GM13977 (cell line): ENCODE data around the gene PELI2.

Source experiments
- DNase-seq: peaks from one replicate; pipeline ENCODE4 v3.0.0; 2012; ENCODE audit warnings: low spot score
- CTCF ChIP-seq: IDR thresholded peaks from 2 replicates; pipeline ENCODE4 v1.5.1; 2012; ENCODE audit warnings: mild to moderate bottlenecking, control low read depth; ENCODE audit not compliant: insufficient read depth; ENCODE audit errors: extremely low read depth, missing control alignments
- in situ Hi-C: fragments of 300-500 bp; cut with MboI; formaldehyde crosslinking; loops from one replicate; pipeline ENCODE4 v1.12.0; 2022; ENCODE audit warnings: low sequenced_read_pairs, low pct_unique_long_range_greater_than_20kb, mixed read lengths, inconsistent platforms; ENCODE audit not compliant: unreplicated experiment

The PELI2 gene

GRCh38 chr14:56194042-56194441 is 75.8 kb downstream of the PELI2 start:
- no peak for DNase-seq
- in situ Hi-C loops: no loop called here
- TF ChIP-seq CTCF: no peak

GRCh38 chr14:56195223-56195622 is 77.0 kb downstream of the PELI2 start:
- no peak for DNase-seq
- in situ Hi-C loops: no loop called here
- TF ChIP-seq CTCF: no peak

- no peak for TF ChIP-seq CTCF
- DNase-seq: peak; percentile 17
- in situ Hi-C loops: no loop called here
These were observed 77.5 kb downstream of the PELI2 start for GRCh38 chr14:56195704-56196103.

- in situ Hi-C loops: no loop called here
- DNase-seq: no peak
- TF ChIP-seq CTCF: no peak
These were observed 78.1 kb downstream of the PELI2 start for GRCh38 chr14:56196274-56196673.

- TF ChIP-seq CTCF: no peak
- in situ Hi-C loops: no loop called here
- DNase-seq: no peak
These were observed 78.9 kb downstream of the PELI2 start for GRCh38 chr14:56197150-56197549.

GRCh38 chr14:56198438-56198837 is 80.2 kb downstream of the PELI2 start:
- no peak for DNase-seq
- no peak for TF ChIP-seq CTCF
- in situ Hi-C loops: no loop called here
